ENCODE results near the gene PLXNA3.

PLXNA3 gene

DNA sequence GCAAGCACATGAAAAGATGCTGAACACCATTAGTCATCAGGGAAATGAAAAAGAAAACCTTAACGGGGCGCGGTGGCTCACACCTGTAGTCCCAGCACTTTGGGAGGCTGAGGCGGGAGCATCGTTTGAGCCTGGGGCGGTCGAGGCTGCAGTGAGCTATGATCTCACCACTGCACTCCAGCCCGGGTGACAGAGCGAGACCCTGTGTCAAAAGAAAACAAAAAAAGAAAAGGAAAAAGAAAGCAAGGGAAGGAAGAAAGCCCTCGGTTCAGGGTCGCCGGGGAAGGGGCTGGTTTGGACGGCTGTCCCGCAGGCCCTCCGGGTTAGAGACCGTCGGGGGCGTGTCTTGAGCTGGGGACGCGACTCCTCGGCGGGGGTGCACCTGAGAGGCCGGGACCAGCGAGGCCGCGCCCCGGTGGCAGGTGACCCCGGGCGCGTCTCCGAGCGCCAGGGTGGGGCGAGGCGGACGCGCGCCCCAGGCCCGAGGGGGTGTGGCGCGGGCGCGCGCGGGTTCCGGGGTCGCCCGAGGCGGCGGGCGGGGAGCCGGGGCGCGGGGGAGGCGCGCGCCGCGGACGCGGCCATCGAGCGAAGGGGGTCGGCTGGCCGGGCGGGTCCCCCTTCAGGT, 478 bp upstream of the PLXNA3 start:
- intact Hi-C loops (cut with DNase I; ENCODE audit: low total_unique reads), result no loop called here

DNA sequence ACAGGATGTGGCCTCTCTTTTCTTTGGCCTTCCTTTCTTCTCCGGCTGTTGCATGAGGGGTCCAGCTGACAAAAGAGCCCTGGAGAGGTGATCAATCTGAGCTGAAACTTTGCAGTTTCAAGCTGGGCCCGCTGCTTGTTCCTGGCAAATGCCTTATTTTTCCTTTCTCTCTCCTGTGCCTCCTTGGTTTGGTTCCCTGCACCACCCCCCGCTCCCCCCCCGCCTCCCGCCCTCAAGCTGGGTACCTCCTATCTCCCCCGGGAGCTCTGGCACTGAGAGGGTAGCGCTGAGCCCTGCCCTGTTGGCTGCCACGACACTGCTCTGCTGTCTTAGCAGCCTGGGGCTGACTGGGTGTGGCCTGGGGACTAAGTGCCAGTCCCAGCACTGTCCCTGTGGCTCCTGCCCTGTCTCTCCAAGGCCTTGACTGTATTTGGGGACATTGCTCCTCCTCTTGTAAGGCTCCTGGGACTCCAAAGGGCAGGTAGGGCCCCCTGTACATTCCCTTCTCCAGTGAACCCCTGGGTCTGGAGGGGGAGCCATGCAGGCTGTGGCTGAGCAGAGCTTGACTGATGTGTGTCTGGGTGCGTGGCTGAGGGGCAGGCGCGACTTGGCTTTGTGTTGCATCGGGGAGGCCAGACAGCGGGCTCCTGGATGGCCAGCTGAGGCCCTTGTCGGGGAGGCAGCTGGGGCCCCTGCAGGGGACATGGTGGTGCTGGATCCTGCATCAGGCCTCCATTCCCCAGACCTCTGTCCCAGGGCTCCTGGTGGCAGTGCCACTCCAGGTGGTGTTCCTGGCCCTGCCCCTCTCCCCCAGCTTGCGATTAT, 1.1 kb downstream of the PLXNA3 start:
- Histone ChIP-seq H3K27ac (peak overlapping the region; percentile 79 to 90), H3K4me3 (peak overlapping the region; percentile 72 to 78), H3K9me3 (no peaks in the 10 kb centered on the region), H3K4me1 (peaks cover 0 to 16% (median 12%) of the 10 kb centered on the region in 4 donors), H3K27me3 (no peaks in the 10 kb centered on the region), H3K36me3 (peaks cover 0 to 30% (median under 1%) of the 10 kb centered on the region in 3 donors)
- DNase-seq, result peak; percentile 41 to 88
- TF ChIP-seq, protein P1, sequence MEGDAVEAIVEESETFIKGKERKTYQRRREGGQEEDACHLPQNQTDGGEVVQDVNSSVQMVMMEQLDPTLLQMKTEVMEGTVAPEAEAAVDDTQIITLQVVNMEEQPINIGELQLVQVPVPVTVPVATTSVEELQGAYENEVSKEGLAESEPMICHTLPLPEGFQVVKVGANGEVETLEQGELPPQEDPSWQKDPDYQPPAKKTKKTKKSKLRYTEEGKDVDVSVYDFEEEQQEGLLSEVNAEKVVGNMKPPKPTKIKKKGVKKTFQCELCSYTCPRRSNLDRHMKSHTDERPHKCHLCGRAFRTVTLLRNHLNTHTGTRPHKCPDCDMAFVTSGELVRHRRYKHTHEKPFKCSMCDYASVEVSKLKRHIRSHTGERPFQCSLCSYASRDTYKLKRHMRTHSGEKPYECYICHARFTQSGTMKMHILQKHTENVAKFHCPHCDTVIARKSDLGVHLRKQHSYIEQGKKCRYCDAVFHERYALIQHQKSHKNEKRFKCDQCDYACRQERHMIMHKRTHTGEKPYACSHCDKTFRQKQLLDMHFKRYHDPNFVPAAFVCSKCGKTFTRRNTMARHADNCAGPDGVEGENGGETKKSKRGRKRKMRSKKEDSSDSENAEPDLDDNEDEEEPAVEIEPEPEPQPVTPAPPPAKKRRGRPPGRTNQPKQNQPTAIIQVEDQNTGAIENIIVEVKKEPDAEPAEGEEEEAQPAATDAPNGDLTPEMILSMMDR (IDR thresholded peaks at IDR 0.05), result no peak
- intact Hi-C loops (cut with DNase I; ENCODE audit: low total_unique reads), result no loop called here

More for the DNA sequence above, 478 bp upstream of the PLXNA3 start:
- Histone ChIP-seq H3K36me3 (peaks cover 0 to 17% (median 0%) of the 10 kb centered on the region in 3 donors), H3K4me3 (peak overlapping the region; percentile 72 to 78), H3K9me3 (no peaks in the 10 kb centered on the region), H3K27me3 (no peaks in the 10 kb centered on the region), H3K27ac (peak overlapping the region; percentile 79 to 90), H3K4me1 (peaks cover 0 to 16% (median 12%) of the 10 kb centered on the region in 4 donors)
- TF ChIP-seq, protein P1 (IDR thresholded peaks at IDR 0.05), result no peak
- DNase-seq, result no peak

DNA sequence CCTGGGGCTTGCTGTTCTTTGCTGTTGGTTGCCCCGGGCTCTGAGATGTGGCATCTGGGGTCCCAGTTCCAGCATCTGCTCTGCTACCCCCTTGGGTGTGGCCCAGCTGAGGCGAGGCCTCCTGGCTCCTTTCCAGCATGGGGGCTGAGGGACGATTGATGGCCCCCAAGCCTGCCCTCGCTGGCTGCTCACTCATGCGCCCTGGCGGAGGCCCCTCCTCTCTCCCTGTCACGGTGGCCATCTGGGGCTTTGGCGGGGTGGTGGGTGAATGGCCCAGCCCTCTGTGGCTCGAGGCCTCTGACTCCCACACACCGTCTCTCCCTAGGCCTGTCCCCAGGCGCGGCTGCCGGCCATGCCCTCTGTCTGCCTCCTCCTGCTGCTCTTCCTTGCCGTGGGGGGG, 1.8 kb downstream of the PLXNA3 start:
- H3K4me3 ChIP-seq, result peak overlapping the region; percentile 72 to 78
- H3K9me3 ChIP-seq, result no peaks in the 10 kb centered on the region
- TF ChIP-seq, protein P1 (IDR thresholded peaks at IDR 0.05), result no peak
- H3K27ac ChIP-seq, result peak overlapping the region; percentile 79 to 90
- H3K4me1 ChIP-seq, result peaks cover 0 to 16% (median 12%) of the 10 kb centered on the region in 4 donors
- peaks cover 3 to 37% (median 7%) of the 10 kb centered on the region in 3 donors for H3K36me3 ChIP-seq
- intact Hi-C loops (cut with DNase I; ENCODE audit: low total_unique reads), result no loop called here
- no peaks in the 10 kb centered on the region for H3K27me3 ChIP-seq
- DNase-seq, result no peak

DNA sequence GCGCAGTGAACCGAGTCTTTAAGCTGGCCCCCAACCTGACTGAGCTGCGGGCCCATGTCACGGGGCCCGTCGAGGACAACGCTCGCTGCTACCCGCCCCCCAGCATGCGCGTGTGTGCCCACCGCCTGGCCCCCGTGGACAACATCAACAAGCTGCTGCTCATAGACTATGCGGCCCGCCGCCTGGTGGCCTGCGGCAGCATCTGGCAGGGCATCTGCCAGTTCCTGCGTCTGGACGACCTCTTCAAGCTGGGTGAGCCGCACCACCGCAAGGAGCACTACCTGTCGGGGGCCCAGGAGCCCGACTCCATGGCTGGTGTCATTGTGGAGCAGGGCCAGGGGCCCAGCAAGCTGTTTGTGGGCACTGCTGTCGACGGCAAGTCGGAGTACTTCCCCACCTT, 2.2 kb downstream of the PLXNA3 start:
- Histone ChIP-seq H3K27me3 (no peaks in the 10 kb centered on the region), H3K4me3 (peak overlapping the region; percentile 72 to 78), H3K27ac (peak overlapping the region; percentile 79 to 90), H3K9me3 (no peaks in the 10 kb centered on the region), H3K36me3 (peaks cover 6 to 42% (median 8%) of the 10 kb centered on the region in 3 donors), H3K4me1 (peaks cover 0 to 16% (median 12%) of the 10 kb centered on the region in 4 donors)
- TF ChIP-seq, protein P1 (IDR thresholded peaks at IDR 0.05), result no peak
- DNase-seq, result no peak
- intact Hi-C loops (cut with DNase I; ENCODE audit: low total_unique reads), result no loop called here

DNA sequence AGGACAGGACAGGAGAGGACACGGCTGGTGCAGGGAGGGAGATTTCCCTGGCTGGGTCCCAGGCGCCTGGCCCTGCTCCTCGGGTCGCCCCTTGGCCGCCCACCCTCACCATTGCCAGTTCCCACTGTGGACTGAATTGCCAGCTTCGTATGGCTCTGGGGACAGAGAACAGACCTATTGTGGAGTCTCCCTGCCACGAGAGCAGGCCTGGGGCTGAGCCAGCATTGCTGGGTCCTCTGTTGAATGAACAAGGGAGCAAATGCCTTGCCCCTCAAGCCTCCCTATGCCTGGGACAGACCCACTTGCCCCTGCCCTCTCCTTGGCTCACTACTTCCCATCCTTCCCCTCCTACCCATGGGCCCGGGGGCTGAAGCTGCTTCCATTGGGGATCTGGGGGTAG, 4.3 kb downstream of the PLXNA3 start:
- no peak for DNase-seq
- Histone ChIP-seq H3K27me3 (no peaks in the 10 kb centered on the region), H3K36me3 (peaks cover 17 to 62% (median 19%) of the 10 kb centered on the region in 3 donors), H3K4me1 (peaks cover 0 to 16% (median 12%) of the 10 kb centered on the region in 4 donors), H3K9me3 (no peaks in the 10 kb centered on the region), H3K4me3 (no peak overlapping the region), H3K27ac (no peak overlapping the region)
- intact Hi-C loops (cut with DNase I; ENCODE audit: low total_unique reads), result no loop called here
- TF ChIP-seq, protein P1 (IDR thresholded peaks at IDR 0.05), result no peak
